ENCODE data around the gene YAF2.

The YAF2 gene

GRCh38 chr12:42143452-42144157 lies 94.4 kb downstream of the YAF2 start:
- peak; percentile 75 for DNase-seq

- DNase-seq: no peak
These were observed 96.0 kb downstream of the YAF2 start for GRCh38 chr12:42141981-42142606.

GRCh38 chr12:42140901-42141300 lies 97.1 kb downstream of the YAF2 start:
- no peak for DNase-seq

- DNase-seq: no peak
These were observed 102.7 kb downstream of the YAF2 start for GRCh38 chr12:42135259-42135814.

GRCh38 chr12:42130672-42131402 lies 107.2 kb downstream of the YAF2 start:
- DNase-seq: no peak

GRCh38 chr12:42129595-42130204 lies 108.3 kb downstream of the YAF2 start:
- DNase-seq: peak; percentile 85

- DNase-seq: no peak
These were observed 109.2 kb downstream of the YAF2 start for GRCh38 chr12:42128888-42129287.

- DNase-seq: no peak
These were observed 109.7 kb downstream of the YAF2 start for GRCh38 chr12:42128327-42128726.

GRCh38 chr12:42126963-42127362 lies 111.1 kb downstream of the YAF2 start:
- no peak for DNase-seq

GRCh38 chr12:42125388-42125767 lies 112.7 kb downstream of the YAF2 start:
- no peak for DNase-seq

- DNase-seq: peak; percentile 53
These were observed 113.2 kb downstream of the YAF2 start for GRCh38 chr12:42124764-42125387.

- DNase-seq: no peak
These were observed 118.9 kb downstream of the YAF2 start for GRCh38 chr12:42119085-42119633.

GRCh38 chr12:42118136-42118879 lies 119.7 kb downstream of the YAF2 start:
- DNase-seq: no peak

GRCh38 chr12:42109031-42109430 lies 129.0 kb downstream of the YAF2 start:
- DNase-seq: no peak
